H1 (cell line): ENCODE measurements around the gene COL6A5. TPM values are rescaled to one million over a fixed set of nuclear protein-coding genes. Genes with fewer than 3 reads are reported as not detected.

Source experiments
- CTCF ChIA-PET: fragments of 300-600 bp; sonication (Branson Sonifier 250); formaldehyde crosslinking; loops from one replicate; lab custom pipeline; 2021; ENCODE audit not compliant: partially characterized antibody; lab: Charles Lee
- POLR2A ChIA-PET: fragments of 300-600 bp; sonication (Branson Sonifier 250); formaldehyde crosslinking; loops from one replicate; lab custom pipeline; 2021; ENCODE audit warnings: inconsistent platforms; ENCODE audit not compliant: partially characterized antibody; lab: Charles Lee
- DNase-seq, 2 experiments: peaks; one replicate each; pipeline versions ENCODE4 v3.0.0 to v3.0.0-alpha.2; 2010 to 2022; ENCODE audit warnings: low spot score in 2 of 2, low read depth in 1 of 2, mixed read lengths in 1 of 2
- FAIRE-seq: peaks from 2 replicates; lab custom pipeline; 2011; peaks lifted over from hg19 to GRCh38; lab: Jason Lieb, UNC
- H2AFZ ChIP-seq: 2 replicates; pipeline ENCODE4 v1.8.1; 2012; ENCODE audit warnings: low read length, inconsistent platforms
- H2AK5ac ChIP-seq: 2 replicates; pipeline ENCODE4 v1.6.1; 2013; ENCODE audit warnings: low read depth, low read length
- H2BK120ac ChIP-seq: replicated peaks from 2 replicates; pipeline ENCODE3; 2013; ENCODE audit warnings: low read depth, low read length, inconsistent platforms
- H2BK12ac ChIP-seq: 2 replicates; pipeline ENCODE4 v1.6.1; 2013; ENCODE audit warnings: low read depth, low read length
- H2BK15ac ChIP-seq: 2 replicates; pipeline ENCODE4 v1.6.1; 2013; ENCODE audit warnings: low read length
- H2BK20ac ChIP-seq: 2 replicates; pipeline ENCODE4 v1.6.1; 2013; ENCODE audit warnings: low read length
- H2BK5ac ChIP-seq: 2 replicates; pipeline ENCODE4 v1.6.1; 2013; ENCODE audit warnings: low read depth, low read length
- H3K14ac ChIP-seq: 2 replicates; pipeline ENCODE4 v1.6.1; 2013; ENCODE audit warnings: inconsistent platforms; ENCODE audit not compliant: insufficient read length
- H3K18ac ChIP-seq: 2 replicates; pipeline ENCODE4 v1.6.1; 2013; ENCODE audit warnings: low read length; ENCODE audit errors: extremely low read depth
- H3K23ac ChIP-seq: 2 replicates; pipeline ENCODE4 v1.6.1; 2013; ENCODE audit warnings: inconsistent platforms; ENCODE audit not compliant: insufficient read length
- H3K23me2 ChIP-seq: 2 replicates; pipeline ENCODE4 v1.6.1; 2013; ENCODE audit warnings: low read depth, low read length
- H3K27ac ChIP-seq: 2 replicates; pipeline ENCODE4 v1.6.1; 2011; ENCODE audit warnings: low read depth, low read length, inconsistent platforms
- H3K27me3 ChIP-seq, 4 experiments: replicated peaks in 1 of 4; 1 replicate in 1 of 4; 2 replicates in 3 of 4; pipeline versions ENCODE4 v1.6.1 to v1.8.1; 2011 to 2013; ENCODE audit warnings: low read length in 3 of 4, mild to moderate bottlenecking in 3 of 4, inconsistent platforms in 2 of 4, mixed read lengths in 2 of 4, moderate library complexity in 1 of 4; ENCODE audit not compliant: control insufficient read depth in 3 of 4, insufficient read depth in 3 of 4; ENCODE audit errors: extremely low read depth in 1 of 4
- H3K36me3 ChIP-seq, 4 experiments: 2 replicates each; pipeline versions ENCODE4 v1.6.1 to v1.8.1; 2011 to 2013; ENCODE audit warnings: mild to moderate bottlenecking in 4 of 4, low read length in 3 of 4, moderate library complexity in 2 of 4, control low read depth in 1 of 4, inconsistent platforms in 1 of 4; ENCODE audit not compliant: insufficient read depth in 4 of 4, control insufficient read depth in 2 of 4
- H3K4ac ChIP-seq: replicated peaks from 2 replicates; pipeline ENCODE3; 2013; ENCODE audit warnings: low read length, low read depth, mixed read lengths, inconsistent platforms; ENCODE audit not compliant: insufficient read length
- H3K4me1 ChIP-seq, 4 experiments: replicated peaks in 1 of 4; 1 replicate in 1 of 4; 2 replicates in 3 of 4; pipeline versions ENCODE4 v1.6.1 to v1.8.1; 2011 to 2013; ENCODE audit warnings: low read length in 3 of 4, inconsistent platforms in 2 of 4, mixed read lengths in 1 of 4; ENCODE audit not compliant: insufficient read depth in 4 of 4, control insufficient read depth in 3 of 4
- H3K4me2 ChIP-seq, 2 experiments: 2 replicates each; pipeline versions ENCODE4 v1.6.1 to v1.8.1; 2011 to 2013; ENCODE audit warnings: low read depth in 2 of 2, low read length in 2 of 2, control low read depth in 1 of 2, inconsistent platforms in 1 of 2, mild to moderate bottlenecking in 1 of 2; ENCODE audit not compliant: insufficient read depth in 1 of 2
- H3K4me3 ChIP-seq, 4 experiments: fragments of 200-600, 300-600 bp in 1 of 4; sonication (generic), shearing (Covaris generic), sonication (Bioruptor Twin) in 1 of 4; 2 replicates each; pipeline versions ENCODE4 v1.5.1 to v1.8.1; 2011 to 2016; ENCODE audit warnings: low read length in 4 of 4, low read depth in 3 of 4, control low read depth in 2 of 4, inconsistent platforms in 2 of 4, mild to moderate bottlenecking in 2 of 4, mixed read lengths in 1 of 4, moderate library complexity in 1 of 4; ENCODE audit not compliant: insufficient read depth in 2 of 4; ENCODE audit errors: extremely low read depth in 1 of 4
- H3K56ac ChIP-seq: replicated peaks from 2 replicates; pipeline ENCODE3; 2013; ENCODE audit warnings: low read depth, mild to moderate bottlenecking, mixed read lengths, low read length, inconsistent platforms; ENCODE audit not compliant: insufficient read length
- H3K79me1 ChIP-seq: 2 replicates; pipeline ENCODE4 v1.6.1; 2013; ENCODE audit warnings: low read depth, low read length, control low read depth
- H3K79me2 ChIP-seq, 2 experiments: 2 replicates each; pipeline versions ENCODE4 v1.6.1 to v1.8.1; 2012 to 2013; ENCODE audit warnings: low read length in 2 of 2, mild to moderate bottlenecking in 2 of 2, inconsistent platforms in 1 of 2; ENCODE audit not compliant: insufficient read depth in 2 of 2, control insufficient read depth in 1 of 2
- H3K9ac ChIP-seq, 4 experiments: replicated peaks in 1 of 4; 1 replicate in 1 of 4; 2 replicates in 3 of 4; pipeline versions ENCODE4 v1.6.1 to v1.8.1; 2011 to 2013; ENCODE audit warnings: low read depth in 3 of 4, low read length in 3 of 4, control low read depth in 2 of 4, mild to moderate bottlenecking in 2 of 4, moderate library complexity in 2 of 4, inconsistent platforms in 1 of 4; ENCODE audit errors: extremely low read depth in 1 of 4
- H3K9me3 ChIP-seq, 2 experiments: 2 replicates each; pipeline versions ENCODE4 v1.6.1 to v1.8.1; 2012 to 2013; ENCODE audit warnings: mild to moderate bottlenecking in 2 of 2, moderate library complexity in 2 of 2, control low read depth in 1 of 2, inconsistent platforms in 1 of 2, low read depth in 1 of 2, low read length in 1 of 2, mixed read lengths in 1 of 2; ENCODE audit not compliant: insufficient read depth in 2 of 2
- H4K20me1 ChIP-seq, 2 experiments: replicated peaks in 1 of 2; 2 replicates each; pipeline versions ENCODE3 to v1.8.1; 2011 to 2013; ENCODE audit warnings: inconsistent platforms in 2 of 2, low read length in 2 of 2, mild to moderate bottlenecking in 1 of 2; ENCODE audit not compliant: insufficient read depth in 2 of 2, control insufficient read depth in 1 of 2
- H4K5ac ChIP-seq: 2 replicates; pipeline ENCODE4 v1.6.1; 2013; ENCODE audit warnings: low read length, low read depth, mixed read lengths, inconsistent platforms; ENCODE audit not compliant: insufficient read length
- H4K8ac ChIP-seq: 2 replicates; pipeline ENCODE4 v1.8.0; 2013; ENCODE audit warnings: mild to moderate bottlenecking, moderate library complexity, low read length, inconsistent platforms; ENCODE audit not compliant: insufficient read depth; ENCODE audit errors: extremely low read depth
- H4K91ac ChIP-seq: replicated peaks from 2 replicates; pipeline ENCODE3; 2013; ENCODE audit warnings: low read length, mixed read lengths, inconsistent platforms; ENCODE audit not compliant: insufficient read length
- GTF2F1 ChIP-seq: IDR thresholded peaks from 2 replicates; pipeline ENCODE4 v1.6.1; 2012; ENCODE audit warnings: low read depth, low read length, improper control_type of control experiment, borderline replicate concordance
- RAD21 ChIP-seq, 2 experiments: IDR thresholded peaks in 1 of 2; conservative IDR thresholded peaks in 1 of 2; 2 replicates each; pipeline ENCODE4 v1.6.1; 2011; ENCODE audit warnings: low read depth in 2 of 2, low read length in 2 of 2, improper control_type of control experiment in 1 of 2, inconsistent platforms in 1 of 2, mild to moderate bottlenecking in 1 of 2, moderate library complexity in 1 of 2
- WGBS, 2 experiments: shearing (Covaris generic) in 1 of 2; methylation state at CpG; one replicate each; pipeline versions ENCODE4 v1.1.6 to v1.1.7; 2013 to 2015; ENCODE audit warnings: low lambda C conversion rate in 2 of 2, mixed read lengths in 2 of 2, inconsistent platforms in 1 of 2, low coverage in 1 of 2, missing lambda C conversion rate in 1 of 2; ENCODE audit not compliant: insufficient replicate concordance in 2 of 2, insufficient coverage in 1 of 2, insufficient read length in 1 of 2; ENCODE audit errors: extremely low coverage in 1 of 2, missing lambda C conversion rate in 1 of 2; 5-methylcytosine and 5-hydroxymethylcytosine counted together
- polyA plus RNA-seq, 7 experiments: library from polyadenylated mRNA; depleted of rRNA in 3 of 7; stranded (reverse) in 5 of 7; unstranded in 2 of 7; fragments of >200 nt in 5 of 7; fragments of 200-250 nt in 2 of 7; gene quantifications; 1 replicate in 5 of 7; 2 replicates in 1 of 7; 4 replicates in 1 of 7; pipeline versions ENCODE4 v1.2.1 to v1.2.3, GENCODE V29; 2011 to 2013; ENCODE audit warnings: missing spikeins in 2 of 7, mixed read lengths in 2 of 7
- total RNA-seq: library from RNA; stranded (reverse); fragmentation: NEBNext Ultra II Directional; extraction: Animal tissue kit (Norgen Biotek cat#: 25700); gene quantifications from 2 replicates; pipeline ENCODE4 v1.2.1, GENCODE V29; 2021
- TF ChIP-seq, protein P1 (sequence below), 3 experiments: IDR thresholded peaks; 1 replicate in 2 of 3; 2 replicates in 1 of 3; pipeline versions ENCODE4 v1.5.1 to v1.6.1; 2011; ENCODE audit warnings: low read length in 3 of 3, mild to moderate bottlenecking in 3 of 3, inconsistent platforms in 2 of 3, low read depth in 1 of 3, moderate library complexity in 1 of 3; ENCODE audit not compliant: insufficient read depth in 1 of 3; ENCODE audit errors: control extremely low read depth in 1 of 3

COL6A5 gene
- total and polyA plus RNA-seq, 2 of the 8 experiments (the other 6 are each of a cell fraction or from before 2014, with no cell fraction given): 0.05 to 0.06 TPM

DNA sequence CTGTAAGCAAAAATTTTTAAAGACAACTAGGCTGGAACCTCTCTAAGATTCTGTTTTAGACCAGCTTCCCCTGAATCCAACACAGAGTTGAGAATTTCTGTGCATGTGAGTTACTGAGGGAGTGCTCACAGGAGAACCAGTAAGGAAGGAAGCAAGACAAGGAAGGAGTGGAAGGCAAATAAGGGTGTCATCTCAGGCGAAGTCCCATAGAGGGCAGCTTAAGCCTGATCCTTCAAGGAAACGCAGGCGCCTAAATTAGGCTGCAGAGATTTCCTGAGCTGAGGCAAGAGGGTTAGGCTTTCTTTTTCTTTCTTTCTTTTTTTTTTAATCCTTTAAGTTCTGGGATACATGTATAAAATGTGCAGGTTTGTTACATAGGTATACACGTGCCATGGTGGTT is 135.3 kb downstream of the COL6A5 start:
- Histone ChIP-seq H4K8ac (no peak overlapping the region), H2BK20ac (no peak overlapping the region), H3K4ac (no peak overlapping the region), H3K4me1 (no peaks in the 10 kb centered on the region), H3K36me3 (no peaks in the 10 kb centered on the region), H2BK5ac (no peak overlapping the region), H3K79me1 (no peaks in the 10 kb centered on the region), H3K14ac (no peak overlapping the region), H3K9ac (no peak overlapping the region), H2BK120ac (no peak overlapping the region), H3K18ac (no peak overlapping the region), H3K9me3 (no peaks in the 10 kb centered on the region), H3K27ac (no peak overlapping the region), H3K27me3 (no peaks in the 10 kb centered on the region), H3K4me3 (no peak overlapping the region), H4K20me1 (no peaks in the 10 kb centered on the region), H3K4me2 (no peak overlapping the region), H4K91ac (no peak overlapping the region), H3K23ac (no peak overlapping the region), H2BK15ac (no peak overlapping the region), H3K79me2 (no peaks in the 10 kb centered on the region), H2BK12ac (no peak overlapping the region), H2AK5ac (no peak overlapping the region), H2AFZ (no peak overlapping the region), H4K5ac (no peak overlapping the region), H3K56ac (no peak overlapping the region), H3K23me2 (no peaks in the 10 kb centered on the region)
- CTCF ChIA-PET: interaction anchor here (0.6 to 2.3 kb wide), 25 partner anchors 9 to 1386 kb away, joined by 3 to 12 read pairs (median 3); partner anchors contain the start of gene COL6A5
- POLR2A ChIA-PET: no interaction called here
- TF ChIP-seq RAD21 (IDR thresholded peaks at IDR 0.05 in 1 of 2, conservative IDR thresholded peaks at IDR 0.05 in 1 of 2; ENCODE audit: low read depth in 2 of 2, low read length in 2 of 2) (peak; percentile 80 to 81), GTF2F1 (no peak)
- TF ChIP-seq, protein P1, sequence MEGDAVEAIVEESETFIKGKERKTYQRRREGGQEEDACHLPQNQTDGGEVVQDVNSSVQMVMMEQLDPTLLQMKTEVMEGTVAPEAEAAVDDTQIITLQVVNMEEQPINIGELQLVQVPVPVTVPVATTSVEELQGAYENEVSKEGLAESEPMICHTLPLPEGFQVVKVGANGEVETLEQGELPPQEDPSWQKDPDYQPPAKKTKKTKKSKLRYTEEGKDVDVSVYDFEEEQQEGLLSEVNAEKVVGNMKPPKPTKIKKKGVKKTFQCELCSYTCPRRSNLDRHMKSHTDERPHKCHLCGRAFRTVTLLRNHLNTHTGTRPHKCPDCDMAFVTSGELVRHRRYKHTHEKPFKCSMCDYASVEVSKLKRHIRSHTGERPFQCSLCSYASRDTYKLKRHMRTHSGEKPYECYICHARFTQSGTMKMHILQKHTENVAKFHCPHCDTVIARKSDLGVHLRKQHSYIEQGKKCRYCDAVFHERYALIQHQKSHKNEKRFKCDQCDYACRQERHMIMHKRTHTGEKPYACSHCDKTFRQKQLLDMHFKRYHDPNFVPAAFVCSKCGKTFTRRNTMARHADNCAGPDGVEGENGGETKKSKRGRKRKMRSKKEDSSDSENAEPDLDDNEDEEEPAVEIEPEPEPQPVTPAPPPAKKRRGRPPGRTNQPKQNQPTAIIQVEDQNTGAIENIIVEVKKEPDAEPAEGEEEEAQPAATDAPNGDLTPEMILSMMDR (IDR thresholded peaks at IDR 0.05; ENCODE audit: control extremely low read depth in 1 of 3, insufficient read depth in 1 of 3, low read depth in 1 of 3, low read length in 3 of 3): peak; percentile 51 to 80 (median 65)
- WGBS, 2 experiments: 49% methylated on average over 4 of the region's 4 CpGs; no CpG with 5 or more reads in 1 of the 2 experiments
- peak in 1 of 2 experiments; percentile 33 for DNase-seq
- FAIRE-seq: peak; percentile 88
